GM18861 (cell line): ENCODE measurements around the gene CNP.

Experiments
- ATAC-seq: cut with Tn5 transposase; IDR thresholded peaks from one replicate; pipeline ENCODE4 v1.9.1; 2021; ENCODE audit not compliant: unreplicated experiment

CNP gene

GRCh38 chr17:41972571-41973407, 6.2 kb downstream of the CNP start:
- no peak for ATAC-seq

DNA sequence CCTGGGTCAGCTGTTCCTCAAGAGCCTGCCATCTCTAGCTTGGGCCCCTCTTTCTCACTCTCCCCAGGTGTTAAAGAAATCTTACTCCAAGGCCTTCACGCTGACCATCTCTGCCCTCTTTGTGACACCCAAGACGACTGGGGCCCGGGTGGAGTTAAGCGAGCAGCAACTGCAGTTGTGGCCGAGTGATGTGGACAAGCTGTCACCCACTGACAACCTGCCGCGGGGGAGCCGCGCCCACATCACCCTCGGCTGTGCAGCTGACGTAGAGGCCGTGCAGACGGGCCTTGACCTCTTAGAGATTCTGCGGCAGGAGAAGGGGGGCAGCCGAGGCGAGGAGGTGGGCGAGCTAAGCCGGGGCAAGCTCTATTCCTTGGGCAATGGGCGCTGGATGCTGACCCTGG, 6.8 kb downstream of the CNP start:
- no peak for ATAC-seq

DNA sequence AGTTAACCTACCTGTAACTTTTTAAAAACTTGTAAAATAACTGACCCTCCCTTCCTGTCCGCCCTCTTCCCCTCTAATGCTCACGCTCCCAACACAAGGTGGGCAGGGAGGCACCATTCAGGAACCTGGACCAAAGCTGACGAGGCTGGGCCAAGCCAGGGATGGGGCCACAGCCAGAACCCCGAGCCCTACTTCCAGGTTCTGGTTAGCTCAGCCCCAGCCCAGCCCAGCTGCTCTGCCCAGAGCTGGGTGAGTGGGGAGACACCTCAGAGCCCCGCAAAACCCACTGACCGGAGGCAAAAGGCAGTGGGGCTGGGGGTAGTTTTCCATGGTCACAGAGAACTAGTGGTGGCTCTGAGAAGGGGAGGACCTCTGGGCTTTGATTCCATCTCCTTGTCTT, 7.4 kb downstream of the CNP start:
- ATAC-seq: no peak

GRCh38 chr17:41974658-41975057, 8.1 kb downstream of the CNP start:
- no peak for ATAC-seq

DNA sequence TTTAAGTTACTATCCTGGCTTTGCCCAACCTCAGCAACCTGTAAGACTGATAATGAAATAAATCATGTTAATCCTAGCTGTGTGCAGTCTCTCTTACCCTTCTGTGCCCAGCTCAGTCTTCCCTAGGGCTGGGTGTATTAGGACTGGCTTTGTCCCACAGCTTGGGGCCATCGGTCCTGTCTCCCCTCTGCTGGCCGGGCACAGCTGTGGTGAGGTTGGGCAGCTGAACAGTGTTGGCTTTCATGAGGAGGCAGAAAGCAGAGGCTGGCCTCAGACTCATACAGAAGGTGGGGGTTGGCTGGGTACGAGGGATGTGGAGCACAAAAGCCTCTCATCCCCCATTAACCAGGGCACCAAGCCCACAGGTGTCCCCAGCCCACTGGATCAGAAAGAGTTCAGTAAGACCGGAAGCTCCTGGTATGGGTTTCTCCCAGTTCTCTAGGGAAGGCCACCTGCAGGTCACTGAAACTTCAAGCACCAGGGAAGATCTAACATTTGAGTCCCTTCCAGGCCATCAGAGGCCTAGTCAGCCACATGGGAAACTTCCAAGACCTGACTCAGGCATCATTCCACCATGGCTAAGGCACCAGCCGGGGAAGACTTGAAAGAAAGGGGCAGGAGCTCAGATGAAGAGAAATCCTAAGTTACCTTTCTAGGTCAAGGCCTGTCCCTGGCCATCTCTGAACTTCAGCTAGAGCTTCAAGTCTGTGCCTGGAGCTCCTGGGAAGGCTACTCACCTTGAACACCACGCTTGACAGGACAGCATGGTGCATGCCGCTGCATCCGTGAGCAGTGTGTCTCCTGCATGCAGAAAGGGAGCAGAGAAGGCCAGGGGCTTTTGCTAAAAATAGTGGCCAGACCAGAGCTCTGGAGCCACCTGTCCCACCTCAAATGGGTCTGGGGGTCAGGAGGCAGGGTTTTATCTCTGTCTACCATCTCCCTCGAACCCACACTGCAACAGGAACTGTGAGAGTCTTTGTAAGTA, 8.8 kb downstream of the CNP start:
- ATAC-seq: no peak

GRCh38 chr17:41976142-41976768, 9.7 kb downstream of the CNP start:
- no peak for ATAC-seq

DNA sequence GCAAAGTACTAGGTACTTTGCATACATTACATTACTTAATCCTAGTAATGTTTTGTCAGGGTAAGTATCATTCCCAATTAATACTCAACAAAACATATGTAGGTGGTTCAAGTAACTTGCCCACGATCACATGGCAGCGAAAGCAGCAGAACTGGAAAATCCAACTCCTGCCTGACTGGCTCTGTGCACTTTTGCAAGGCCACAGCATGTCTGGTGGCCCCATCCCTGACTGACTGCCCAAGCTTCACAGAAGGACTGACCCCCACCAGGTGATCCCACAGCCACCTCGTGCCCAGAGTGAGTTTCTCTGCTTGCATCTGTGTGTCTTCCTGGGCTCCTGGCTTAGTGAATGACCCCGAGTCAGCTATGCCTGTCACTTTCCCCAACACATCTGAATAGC, 11.4 kb downstream of the CNP start:
- ATAC-seq: no peak

- no peak for ATAC-seq
Observed at GRCh38 chr17:41982026-41982760, 15.6 kb downstream of the CNP start.

- ATAC-seq: no peak
Observed at GRCh38 chr17:41984454-41984853, 17.9 kb downstream of the CNP start.

DNA sequence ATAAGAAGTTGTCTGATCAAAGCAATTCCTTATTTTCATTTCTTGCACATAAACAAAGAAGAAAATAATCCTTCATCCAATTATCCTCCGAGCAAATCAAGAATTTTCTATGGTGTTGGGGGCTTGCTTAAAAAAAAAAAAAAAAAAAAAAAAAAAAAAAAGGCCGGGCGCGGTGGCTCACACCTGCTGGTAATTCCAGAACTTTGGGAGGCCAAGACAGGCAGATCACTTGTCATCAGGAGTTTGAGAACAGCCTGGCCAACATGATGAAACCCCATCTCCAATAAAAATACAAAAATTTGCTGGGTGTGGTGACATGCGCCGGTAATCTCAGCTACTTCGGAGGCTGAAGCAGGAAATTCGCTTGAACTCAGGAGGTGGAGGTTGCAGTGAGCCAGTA, 19.3 kb downstream of the CNP start:
- ATAC-seq: no peak

DNA sequence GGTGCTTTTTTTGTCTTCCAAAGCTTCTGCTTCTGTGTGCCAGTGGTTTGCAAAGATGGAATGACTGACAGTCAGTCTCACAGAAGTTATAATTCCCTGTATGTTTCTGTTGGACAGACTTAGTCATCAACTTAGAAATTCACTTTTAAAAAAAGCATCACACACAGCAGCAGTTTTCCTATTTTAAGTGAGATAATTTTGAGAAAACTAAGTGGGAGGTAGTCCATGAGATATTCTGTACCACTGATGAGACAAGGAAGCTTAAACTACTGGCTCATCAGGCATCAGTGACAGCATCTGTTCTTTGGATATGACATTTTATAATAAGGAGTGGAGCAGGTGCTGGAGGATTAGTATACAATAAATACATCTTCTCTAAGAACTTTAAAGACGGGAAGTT, 20.0 kb downstream of the CNP start:
- no peak for ATAC-seq

DNA sequence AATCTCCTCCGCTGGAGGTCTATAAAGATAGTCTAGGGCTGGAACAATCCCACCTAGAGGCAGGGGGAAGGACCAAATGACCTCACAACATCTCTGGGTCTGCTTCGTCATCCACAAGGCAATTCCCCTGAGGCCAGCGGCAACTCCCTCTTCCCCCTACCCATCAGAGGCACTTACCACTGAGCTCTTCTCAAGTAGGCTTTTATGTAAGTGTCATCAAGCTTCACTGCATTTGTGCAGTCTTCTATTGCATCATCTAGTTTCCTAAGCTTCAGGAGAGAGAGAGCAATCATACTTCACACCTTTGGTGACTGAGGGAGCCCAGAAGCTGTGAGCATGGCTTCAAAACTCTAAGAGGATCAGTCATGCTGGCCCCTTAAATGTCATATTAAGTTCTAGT, 21.0 kb downstream of the CNP start:
- no peak for ATAC-seq

DNA sequence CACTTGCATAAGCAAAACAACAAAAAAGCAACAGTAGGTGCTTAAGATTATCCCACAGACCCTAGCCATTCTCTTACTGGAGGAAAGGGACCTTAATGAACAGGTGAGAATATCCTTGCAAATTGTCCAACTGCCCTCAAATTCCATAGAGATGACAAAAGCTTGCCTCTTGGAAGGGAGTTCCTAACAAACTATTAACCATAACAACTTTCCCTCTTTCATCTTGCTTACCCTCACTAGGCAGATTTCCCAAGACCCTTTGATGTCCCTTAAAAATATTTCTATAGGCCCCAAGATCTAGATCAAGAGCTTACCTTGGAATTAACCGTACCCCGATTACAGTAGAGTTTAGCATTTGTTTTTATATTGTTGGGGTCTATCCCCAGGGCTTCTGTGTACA, 21.8 kb downstream of the CNP start:
- no peak for ATAC-seq

DNA sequence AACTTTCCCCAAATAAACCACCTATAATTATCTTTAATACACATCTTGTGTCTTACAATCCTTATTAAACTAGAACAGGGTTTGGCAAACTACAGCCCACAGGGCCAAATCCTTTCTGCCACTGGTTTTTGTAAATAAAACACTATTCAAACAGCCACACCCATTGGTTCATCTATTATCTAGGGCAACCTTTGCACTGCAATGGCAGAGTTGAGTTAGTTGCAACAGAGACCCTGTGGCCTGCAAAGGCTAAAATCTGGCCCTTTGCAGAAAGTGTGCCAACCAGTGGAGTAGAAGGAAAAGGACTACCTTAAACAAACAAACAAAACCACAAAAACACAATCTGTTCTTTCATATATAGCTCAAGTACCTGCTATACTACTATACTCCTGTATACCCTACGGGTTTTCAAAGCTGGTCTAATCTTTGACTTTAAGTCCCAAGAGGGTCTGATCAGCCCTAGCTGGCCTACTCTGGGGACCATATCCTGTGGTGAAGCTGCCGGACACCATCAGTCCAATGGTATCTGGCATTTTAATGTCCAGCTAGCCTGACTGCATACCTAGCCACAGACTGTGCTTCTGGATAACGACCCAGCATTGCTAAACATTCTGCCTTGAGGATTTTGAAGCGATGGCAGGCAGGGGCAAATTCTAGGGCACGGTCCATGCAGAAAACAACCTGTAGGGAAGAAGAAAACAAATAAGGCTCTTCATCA, 23.3 kb downstream of the CNP start:
- no peak for ATAC-seq

DNA sequence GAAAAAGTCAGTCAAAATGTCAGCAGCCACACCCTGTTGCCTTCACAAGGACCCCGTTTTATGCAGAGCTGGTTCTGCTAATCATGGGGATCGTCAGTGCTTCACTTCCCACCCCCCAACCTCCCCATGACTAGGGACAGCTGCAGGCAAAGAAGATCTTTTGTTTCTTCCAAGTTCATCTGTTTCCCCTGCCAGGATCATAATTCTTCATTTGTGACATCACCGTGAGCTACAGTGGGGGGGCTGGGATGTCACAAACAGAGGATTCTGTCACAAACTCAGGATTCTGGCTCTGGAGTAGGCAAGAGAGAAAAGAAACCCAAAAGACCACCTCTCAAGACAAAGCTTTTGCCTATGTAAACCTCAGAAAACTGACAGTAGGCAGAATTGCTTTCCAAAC, 26.0 kb downstream of the CNP start:
- no peak for ATAC-seq

DNA sequence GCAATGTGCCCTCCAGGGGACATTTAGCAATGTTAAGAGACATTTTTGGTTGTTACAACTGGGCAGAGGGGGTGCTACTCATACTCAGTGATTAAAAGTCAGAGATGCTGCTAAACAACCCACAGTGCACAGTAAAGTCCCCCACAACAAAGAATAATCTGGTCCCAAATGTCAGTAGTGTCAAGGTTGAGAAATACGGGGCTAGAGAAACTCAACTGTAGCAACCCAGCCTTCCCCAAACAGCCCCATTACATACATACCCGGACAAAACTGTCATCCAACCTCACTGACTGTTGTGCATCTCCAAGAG, 30.2 kb downstream of the CNP start:
- ATAC-seq: no peak

GRCh38 chr17:41998497-41998896, 31.9 kb downstream of the CNP start:
- ATAC-seq: no peak

GRCh38 chr17:42000413-42001133, 34.0 kb downstream of the CNP start:
- no peak for ATAC-seq

- no peak for ATAC-seq
Observed at GRCh38 chr17:42001729-42002128, 35.1 kb downstream of the CNP start.
